HFFc6 (cell line): Measurements from ENCODE around the gene RAPGEF4. TPM values are rescaled to one million over a fixed set of nuclear protein-coding genes. Genes with fewer than 3 reads are reported as not detected.

ENCODE experiments used
- DNase-seq: peaks from one replicate; pipeline ENCODE4 v3.0.0-alpha.2; 2018
- H3K27ac Mint-ChIP-seq: 2 replicates; pipeline ENCODE4 v1.8.0; 2020; ENCODE audit warnings: mild to moderate bottlenecking, mixed read lengths
- H3K27me3 Mint-ChIP-seq: 2 replicates; pipeline ENCODE4 v1.8.0; 2021; ENCODE audit warnings: mild to moderate bottlenecking, moderate library complexity, mixed read lengths; ENCODE audit not compliant: insufficient read depth
- H3K36me3 Mint-ChIP-seq: 2 replicates; pipeline ENCODE4 v1.8.0; 2021; ENCODE audit warnings: low read depth, mixed read lengths
- H3K4me1 Mint-ChIP-seq: 2 replicates; pipeline ENCODE4 v1.8.0; 2020; ENCODE audit warnings: low read depth, mixed read lengths
- H3K4me3 Mint-ChIP-seq: 2 replicates; pipeline ENCODE4 v1.8.0; 2020; ENCODE audit warnings: mild to moderate bottlenecking, moderate library complexity, mixed read lengths
- H3K9me3 Mint-ChIP-seq: 2 replicates; pipeline ENCODE4 v1.8.0; 2020; ENCODE audit warnings: mild to moderate bottlenecking, mixed read lengths
- CTCF ChIP-seq: fragments of 200-600 bp; sonication (generic); IDR thresholded peaks from 2 replicates; pipeline ENCODE4 v1.5.0; 2021; ENCODE audit warnings: antibody characterized with exemption, mild to moderate bottlenecking
- total RNA-seq, 6 experiments: library from RNA; stranded (reverse); fragmentation: NEBNext Ultra II Directional; extraction: Animal tissue kit (Norgen Biotek cat#: 25700); gene quantifications; 2 replicates in 1 of 6; 3 replicates in 5 of 6; pipeline ENCODE4 v1.2.3, GENCODE V29; 2021

Gene RAPGEF4
- total RNA-seq, 6 experiments from 2014 or later: 0.14 to 0.37 (median 0.18) TPM

GRCh38 chr2:172833898-172834297 lies 98.3 kb downstream of the RAPGEF4 start:
- Mint-ChIP-seq H3K27ac (peak overlapping the region; percentile 55), H3K36me3 (peaks cover 4% of the 10 kb centered on the region; the same call in 1 of the 2 replicates), H3K27me3 (no peaks in the 10 kb centered on the region), H3K4me3 (0 out of 2 replicates have a peak overlapping the region, but pooled peaks have one; percentile 1), H3K9me3 (no peaks in the 10 kb centered on the region), H3K4me1 (peaks cover 73% of the 10 kb centered on the region)
- no peak for TF ChIP-seq CTCF
- peak; percentile 15 for DNase-seq

GRCh38 chr2:172834881-172835280 lies 99.2 kb downstream of the RAPGEF4 start:
- Mint-ChIP-seq H3K4me1 (peaks cover 63% of the 10 kb centered on the region), H3K9me3 (no peaks in the 10 kb centered on the region), H3K27ac (no peak overlapping the region), H3K36me3 (peaks cover 4% of the 10 kb centered on the region; the same call in 1 of the 2 replicates), H3K4me3 (no peak overlapping the region), H3K27me3 (no peaks in the 10 kb centered on the region; the same call in 1 of the 2 replicates)
- no peak for TF ChIP-seq CTCF
- no peak for DNase-seq

- H3K27me3 Mint-ChIP-seq: no peaks in the 10 kb centered on the region; the same call in 1 of the 2 replicates
- H3K4me1 Mint-ChIP-seq: peaks cover 50% of the 10 kb centered on the region
- peak overlapping the region; percentile 70 for H3K27ac Mint-ChIP-seq
- TF ChIP-seq CTCF: no peak
- H3K9me3 Mint-ChIP-seq: no peaks in the 10 kb centered on the region
- H3K4me3 Mint-ChIP-seq: peak overlapping the region; percentile 0; the same call in 1 of the 2 replicates
- DNase-seq: peak; percentile 70
- peaks cover 4% of the 10 kb centered on the region; the same call in 1 of the 2 replicates for H3K36me3 Mint-ChIP-seq
These were observed 100.7 kb downstream of the RAPGEF4 start for GRCh38 chr2:172836347-172836821.

- H3K36me3 Mint-ChIP-seq: peaks cover 4% of the 10 kb centered on the region; the same call in 1 of the 2 replicates
- no peak for DNase-seq
- peaks cover 50% of the 10 kb centered on the region for H3K4me1 Mint-ChIP-seq
- H3K4me3 Mint-ChIP-seq: peak overlapping the region; percentile 0; the same call in 1 of the 2 replicates
- H3K27ac Mint-ChIP-seq: peak overlapping the region; percentile 70
- H3K27me3 Mint-ChIP-seq: no peaks in the 10 kb centered on the region; the same call in 1 of the 2 replicates
- TF ChIP-seq CTCF: no peak
- H3K9me3 Mint-ChIP-seq: no peaks in the 10 kb centered on the region
These were observed 101.2 kb downstream of the RAPGEF4 start for GRCh38 chr2:172836827-172837226.

- TF ChIP-seq CTCF: no peak
- Mint-ChIP-seq H3K4me3 (no peak overlapping the region), H3K36me3 (peaks cover 4% of the 10 kb centered on the region; the same call in 1 of the 2 replicates), H3K4me1 (peaks cover 39% of the 10 kb centered on the region), H3K9me3 (no peaks in the 10 kb centered on the region), H3K27ac (no peak overlapping the region), H3K27me3 (no peaks in the 10 kb centered on the region; the same call in none of the 2 replicates)
- no peak for DNase-seq
These were observed 103.8 kb downstream of the RAPGEF4 start for GRCh38 chr2:172839446-172839845.
